H9 (cell line): ENCODE results near the gene ST6GAL1. TPM values are rescaled to one million over a fixed set of nuclear protein-coding genes. Genes with fewer than 3 reads are reported as not detected.
A peak's percentile ranks its signal among the peaks of the same experiment; 100 is the strongest.

ENCODE experiments used
- DNase-seq: peaks from one replicate; pipeline ENCODE4 v3.0.0-alpha.2; 2017
- H2AFZ ChIP-seq: one replicate; pipeline ENCODE4 v1.6.1; 2013; ENCODE audit warnings: mild to moderate bottlenecking, low read length, control low read depth, moderate library complexity
- H2AK5ac ChIP-seq: 2 replicates; pipeline ENCODE4 v1.6.1; 2013; ENCODE audit warnings: low read length, control low read depth, mixed read lengths; ENCODE audit not compliant: insufficient read length
- H2BK120ac ChIP-seq: one replicate; pipeline ENCODE4 v1.6.1; 2013; ENCODE audit warnings: low read depth, mild to moderate bottlenecking, low read length, control low read depth, inconsistent platforms; ENCODE audit not compliant: poor library complexity, severe bottlenecking
- H2BK12ac ChIP-seq: 2 replicates; pipeline ENCODE4 v1.6.1; 2013; ENCODE audit warnings: low read length, control low read depth, mixed read lengths, low read depth; ENCODE audit not compliant: insufficient read length
- H2BK15ac ChIP-seq: 2 replicates; pipeline ENCODE4 v1.6.1; 2013; ENCODE audit warnings: low read depth, low read length, control low read depth
- H2BK20ac ChIP-seq: one replicate; pipeline ENCODE4 v1.6.1; 2013; ENCODE audit warnings: low read depth, mild to moderate bottlenecking, low read length, control low read depth, inconsistent platforms; ENCODE audit not compliant: poor library complexity, severe bottlenecking
- H2BK5ac ChIP-seq: 2 replicates; pipeline ENCODE4 v1.6.1; 2013; ENCODE audit warnings: low read length, control low read depth, mixed read lengths; ENCODE audit not compliant: insufficient read length
- H3K14ac ChIP-seq: 2 replicates; pipeline ENCODE4 v1.6.1; 2013; ENCODE audit warnings: low read length, control low read depth; ENCODE audit not compliant: insufficient read depth
- H3K18ac ChIP-seq: 2 replicates; pipeline ENCODE4 v1.6.1; 2013; ENCODE audit warnings: low read depth, mild to moderate bottlenecking, mixed read lengths, low read length, control low read depth; ENCODE audit not compliant: insufficient read length
- H3K23ac ChIP-seq: 2 replicates; pipeline ENCODE4 v1.6.1; 2013; ENCODE audit warnings: low read length, control low read depth, mixed read lengths, low read depth; ENCODE audit not compliant: insufficient read length
- H3K23me2 ChIP-seq: 2 replicates; pipeline ENCODE4 v1.6.1; 2013; ENCODE audit warnings: low read depth, mild to moderate bottlenecking, mixed read lengths, low read length, control low read depth; ENCODE audit not compliant: insufficient read length, poor library complexity, severe bottlenecking
- H3K27ac ChIP-seq: 2 replicates; pipeline ENCODE4 v1.5.1; 2013; ENCODE audit warnings: low read length, control low read depth, mixed read lengths, low read depth; ENCODE audit not compliant: insufficient read length
- H3K27me3 ChIP-seq: 2 replicates; pipeline ENCODE4 v1.6.1; 2013; ENCODE audit warnings: low read length, control low read depth, inconsistent platforms; ENCODE audit not compliant: insufficient read depth
- H3K4ac ChIP-seq: 2 replicates; pipeline ENCODE4 v1.6.1; 2013; ENCODE audit warnings: low read depth, mild to moderate bottlenecking, control low read depth, inconsistent platforms, low read length, moderate library complexity
- H3K4me1 ChIP-seq: 2 replicates; pipeline ENCODE4 v1.6.1; 2013; ENCODE audit warnings: low read length, control low read depth, inconsistent platforms; ENCODE audit not compliant: insufficient read depth
- H3K4me2 ChIP-seq: 2 replicates; pipeline ENCODE4 v1.6.1; 2013; ENCODE audit warnings: low read length, control low read depth, mixed read lengths; ENCODE audit not compliant: insufficient read length, insufficient read depth
- H3K56ac ChIP-seq: 2 replicates; pipeline ENCODE4 v1.6.1; 2013; ENCODE audit warnings: low read depth, mild to moderate bottlenecking, mixed read lengths, low read length, control low read depth; ENCODE audit not compliant: insufficient read length
- H3K79me1 ChIP-seq: 2 replicates; pipeline ENCODE4 v1.6.1; 2013; ENCODE audit warnings: low read depth, mild to moderate bottlenecking, moderate library complexity, low read length, control low read depth, inconsistent platforms; ENCODE audit not compliant: insufficient read depth, poor library complexity, severe bottlenecking
- H3K79me2 ChIP-seq: 2 replicates; pipeline ENCODE4 v1.6.1; 2013; ENCODE audit warnings: low read length, control low read depth, inconsistent platforms; ENCODE audit not compliant: insufficient read depth
- H3K9ac ChIP-seq: 2 replicates; pipeline ENCODE4 v1.6.1; 2013; ENCODE audit warnings: low read length, control low read depth, mixed read lengths; ENCODE audit not compliant: insufficient read length; ENCODE audit errors: extremely low read depth
- H3K9me3 ChIP-seq: one replicate; pipeline ENCODE4 v1.6.1; 2013; ENCODE audit warnings: low read depth, low read length, inconsistent platforms; ENCODE audit not compliant: control insufficient read depth
- H3T11ph ChIP-seq: one replicate; pipeline ENCODE4 v1.6.1; 2013; ENCODE audit warnings: mild to moderate bottlenecking, low read length, control low read depth, inconsistent platforms
- H4K20me1 ChIP-seq: one replicate; pipeline ENCODE4 v1.6.1; 2013; ENCODE audit not compliant: control insufficient read depth, insufficient read length, insufficient read depth
- H4K5ac ChIP-seq: 2 replicates; pipeline ENCODE4 v1.6.1; 2013; ENCODE audit warnings: low read depth, mild to moderate bottlenecking, mixed read lengths, low read length, control low read depth; ENCODE audit not compliant: insufficient read length
- H4K8ac ChIP-seq: replicated peaks from 2 replicates; pipeline ENCODE4 v1.6.1; 2013; ENCODE audit warnings: low read length, control low read depth, mixed read lengths, low read depth; ENCODE audit not compliant: insufficient read length
- H4K91ac ChIP-seq: 2 replicates; pipeline ENCODE4 v1.6.1; 2013; ENCODE audit warnings: low read depth, mild to moderate bottlenecking, moderate library complexity, mixed read lengths, low read length, control low read depth; ENCODE audit not compliant: insufficient read length
- H3K27ac Mint-ChIP-seq, 3 experiments: 2 replicates in 2 of 3; 3 replicates in 1 of 3; pipeline ENCODE4 v1.8.0; 2020 to 2021; ENCODE audit warnings: mixed read lengths in 3 of 3, mild to moderate bottlenecking in 1 of 3, moderate library complexity in 1 of 3
- H3K27me3 Mint-ChIP-seq: 2 replicates; pipeline ENCODE4 v1.8.0; 2021; ENCODE audit warnings: low read depth, mild to moderate bottlenecking, moderate library complexity, mixed read lengths
- H3K36me3 Mint-ChIP-seq, 3 experiments: 2 replicates in 2 of 3; 3 replicates in 1 of 3; pipeline ENCODE4 v1.8.0; 2020 to 2021; ENCODE audit warnings: low read depth in 3 of 3, mixed read lengths in 3 of 3; ENCODE audit not compliant: insufficient read depth in 1 of 3
- H3K4me1 Mint-ChIP-seq, 2 experiments: 2 replicates each; pipeline ENCODE4 v1.8.0; 2020; ENCODE audit warnings: mixed read lengths in 2 of 2
- H3K4me3 Mint-ChIP-seq, 2 experiments: 2 replicates in 1 of 2; 3 replicates in 1 of 2; pipeline ENCODE4 v1.8.0; 2020 to 2021; ENCODE audit warnings: mild to moderate bottlenecking in 2 of 2, mixed read lengths in 2 of 2, moderate library complexity in 1 of 2
- H3K9me3 Mint-ChIP-seq, 2 experiments: 2 replicates in 1 of 2; 3 replicates in 1 of 2; pipeline ENCODE4 v1.8.0; 2020; ENCODE audit warnings: mild to moderate bottlenecking in 2 of 2, mixed read lengths in 2 of 2, moderate library complexity in 1 of 2
- CTCF ChIP-seq: fragments of 200-600 bp; sonication (generic); conservative IDR thresholded peaks from 3 replicates; pipeline ENCODE4 v1.8.0; 2021; ENCODE audit warnings: antibody characterized with exemption, mild to moderate bottlenecking
- WGBS: extraction: QIAGEN DNeasy Blood & Tissue Kit; methylation state at CpG from one replicate; pipeline ENCODE4 v1.1.7; 2013; ENCODE audit warnings: missing lambda C conversion rate, low lambda C conversion rate, mixed read lengths; ENCODE audit not compliant: insufficient read length; ENCODE audit errors: extremely low coverage; 5-methylcytosine and 5-hydroxymethylcytosine counted together
- total RNA-seq: library from RNA; stranded (reverse); gene quantifications from 2 replicates; pipeline ENCODE4 v1.2.1, GENCODE V29; 2021

The ST6GAL1 gene
- total RNA-seq, 1 experiment from 2014 or later, result 139 TPM

- no peak overlapping the region for H3K56ac ChIP-seq
- no peak overlapping the region for H2BK20ac ChIP-seq
These were observed 63.0 kb downstream of the ST6GAL1 start for GRCh38 chr3:186993210-186993782.

More at GRCh38 chr3:186993210-186993782, 63.0 kb downstream of the ST6GAL1 start:
- Histone ChIP-seq H3K9me3 (no peaks in the 10 kb centered on the region), H4K5ac (no peak overlapping the region), H3K4me1 (peaks cover 17% of the 10 kb centered on the region; the same call in 1 of the 2 replicates), H2BK15ac (no peak overlapping the region), H3K4me2 (no peak overlapping the region), H3K79me1 (no peaks in the 10 kb centered on the region), H3K18ac (no peak overlapping the region), H2AK5ac (no peak overlapping the region), H2BK12ac (no peak overlapping the region), H3K4ac (no peak overlapping the region), H2BK120ac (no peak overlapping the region), H3K27ac (no peak overlapping the region), H3K23ac (no peak overlapping the region), H3K27me3 (no peaks in the 10 kb centered on the region), H2BK5ac (no peak overlapping the region), H3K23me2 (no peaks in the 10 kb centered on the region), H4K20me1 (no peaks in the 10 kb centered on the region), H3K9ac (no peak overlapping the region), H3T11ph (no peak overlapping the region), H4K8ac (no peak overlapping the region), H2AFZ (no peak overlapping the region), H4K91ac (no peak overlapping the region), H3K79me2 (no peaks in the 10 kb centered on the region; the same call in 1 of the 2 replicates), H3K14ac (no peak overlapping the region)
- no CpG with 5 or more reads among the region's 7 CpGs for WGBS
- Mint-ChIP-seq H3K4me3 (no peak overlapping the region), H3K36me3 (peaks cover 22 to 51% (median 41%) of the 10 kb centered on the region in 3 experiments; a peak in 6 of 7 replicates), H3K4me1 (peaks cover 37 to 50% of the 10 kb centered on the region in 2 experiments), H3K27me3 (no peaks in the 10 kb centered on the region), H3K9me3 (no peaks in the 10 kb centered on the region), H3K27ac (peak overlapping the region in 2 of 3 experiments; percentile 4 to 75; a peak in 4 of 7 replicates)
- TF ChIP-seq CTCF, result no peak
- DNase-seq, result no peak
